ENCODE data around the gene TREML4.

TREML4 gene

GRCh38 chr6:41255638-41256246, 27.6 kb downstream of the TREML4 start:
- DNase-seq: no peak

- no peak for DNase-seq
Observed at GRCh38 chr6:41256383-41256782, 28.2 kb downstream of the TREML4 start.

DNA sequence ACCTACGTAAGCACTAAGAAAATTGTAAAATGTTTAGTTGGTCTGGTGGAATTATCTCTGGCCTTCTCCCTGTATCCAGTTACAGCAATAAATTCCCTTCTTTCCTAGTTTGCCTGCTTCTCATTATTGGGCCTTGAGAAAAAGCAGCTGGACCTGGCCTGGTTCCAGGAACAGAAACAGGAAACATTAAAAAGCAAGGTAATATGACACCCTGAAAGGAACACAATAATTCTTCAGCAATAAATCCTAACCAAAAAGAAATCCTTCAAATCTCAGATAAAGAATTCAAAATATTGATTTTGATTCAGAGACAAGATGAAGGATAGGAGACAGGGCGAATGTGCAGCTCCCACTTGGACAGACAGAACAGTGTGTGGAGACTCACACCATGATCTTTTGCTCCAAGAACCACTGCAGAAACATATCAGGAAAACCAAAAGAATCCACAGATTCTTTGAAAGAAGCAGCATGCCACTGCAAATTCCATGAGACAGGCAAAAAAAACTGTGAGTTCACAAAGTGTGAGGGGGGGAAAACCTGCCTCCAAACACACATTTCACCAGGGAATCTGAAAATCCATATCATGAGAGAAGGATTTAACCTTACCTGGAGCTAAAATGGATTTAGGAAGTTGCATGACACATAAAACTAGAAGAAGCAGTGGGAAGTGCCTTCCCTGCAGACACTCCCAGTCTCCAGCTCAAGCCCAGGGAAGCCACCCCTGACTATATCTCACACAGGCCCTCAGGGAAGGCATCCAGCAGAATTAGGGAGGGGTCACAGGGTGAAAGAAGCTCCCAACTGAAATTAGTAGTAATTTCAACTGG, 29.4 kb downstream of the TREML4 start:
- no peak for DNase-seq

GRCh38 chr6:41258196-41258493, 30.0 kb downstream of the TREML4 start:
- no peak for DNase-seq

DNA sequence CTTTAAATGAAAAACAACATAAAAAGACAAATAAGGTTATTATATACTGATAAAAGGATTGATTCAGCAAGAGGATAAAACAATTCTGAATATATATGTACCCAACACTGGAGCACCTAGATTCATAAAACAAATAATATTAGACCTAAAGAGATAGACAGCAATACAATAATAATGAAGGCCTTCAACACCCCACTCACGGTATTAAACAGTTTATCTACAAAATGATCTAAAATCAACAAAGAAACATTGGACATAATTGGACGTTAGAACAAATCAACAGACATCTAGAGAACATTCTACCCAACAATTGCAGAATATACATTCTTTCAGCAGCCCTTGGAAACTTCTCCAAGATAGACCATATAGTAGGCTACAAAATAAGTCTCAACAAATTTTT, 34.3 kb downstream of the TREML4 start:
- no peak for DNase-seq

DNA sequence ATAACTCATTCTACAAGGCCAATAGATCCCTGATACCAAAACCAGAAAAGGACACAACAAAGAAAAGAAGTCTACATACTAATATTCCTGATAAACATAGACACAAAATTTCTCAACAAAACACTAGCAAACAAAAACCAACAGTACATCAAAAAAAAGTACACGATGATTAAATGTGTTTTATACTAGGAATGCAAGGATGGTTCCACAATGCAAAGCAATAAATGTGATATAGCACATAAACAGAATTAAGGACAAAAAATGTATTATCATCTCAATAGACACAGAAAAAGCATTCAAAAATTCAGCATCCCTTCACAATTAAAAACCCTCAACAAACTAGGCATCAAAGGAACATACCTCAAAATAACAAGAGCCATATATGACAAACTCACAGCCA, 35.1 kb downstream of the TREML4 start:
- DNase-seq: no peak

DNA sequence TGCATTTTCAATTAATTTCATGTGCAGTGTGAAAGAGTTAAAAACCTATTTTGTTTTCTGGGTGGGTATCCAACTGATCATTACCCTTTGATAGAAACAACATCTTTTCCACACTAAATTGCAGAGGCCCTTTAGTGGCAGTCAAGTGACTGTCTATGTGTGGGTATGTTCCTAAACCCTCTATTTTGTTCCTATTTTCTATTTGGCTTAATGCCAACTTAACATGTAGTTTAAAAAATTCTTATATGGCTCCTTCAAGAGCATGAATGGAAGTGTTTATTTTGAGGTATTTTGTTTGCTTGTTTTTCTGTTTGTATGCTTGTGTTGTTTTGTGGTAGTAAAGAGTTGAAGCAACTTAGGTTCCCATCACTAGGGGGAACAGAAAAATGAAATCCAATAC, 38.4 kb downstream of the TREML4 start:
- no peak for DNase-seq

DNA sequence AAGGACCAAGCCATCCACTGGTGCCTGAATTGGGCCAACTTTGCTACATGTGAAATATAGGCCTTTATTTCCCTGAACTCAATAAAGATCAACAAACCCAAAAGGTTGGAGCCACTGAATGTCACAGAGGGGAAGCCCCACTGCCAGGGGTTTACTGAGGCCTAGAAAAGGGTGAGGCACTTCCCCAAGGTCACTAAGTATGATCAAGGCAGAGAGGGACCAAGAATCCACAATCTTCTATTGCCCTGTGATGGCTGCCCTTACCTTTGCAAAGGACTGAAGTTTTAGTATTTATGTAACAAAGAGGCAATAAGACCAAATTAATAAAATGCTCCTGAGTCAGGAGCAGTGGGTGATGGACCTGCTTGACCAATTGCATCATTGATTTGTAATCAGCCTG, 40.3 kb downstream of the TREML4 start:
- no peak for DNase-seq

- no peak for DNase-seq
Observed at GRCh38 chr6:41269166-41269565, 41.0 kb downstream of the TREML4 start.

- DNase-seq: no peak
Observed at GRCh38 chr6:41269716-41270115, 41.6 kb downstream of the TREML4 start.

DNA sequence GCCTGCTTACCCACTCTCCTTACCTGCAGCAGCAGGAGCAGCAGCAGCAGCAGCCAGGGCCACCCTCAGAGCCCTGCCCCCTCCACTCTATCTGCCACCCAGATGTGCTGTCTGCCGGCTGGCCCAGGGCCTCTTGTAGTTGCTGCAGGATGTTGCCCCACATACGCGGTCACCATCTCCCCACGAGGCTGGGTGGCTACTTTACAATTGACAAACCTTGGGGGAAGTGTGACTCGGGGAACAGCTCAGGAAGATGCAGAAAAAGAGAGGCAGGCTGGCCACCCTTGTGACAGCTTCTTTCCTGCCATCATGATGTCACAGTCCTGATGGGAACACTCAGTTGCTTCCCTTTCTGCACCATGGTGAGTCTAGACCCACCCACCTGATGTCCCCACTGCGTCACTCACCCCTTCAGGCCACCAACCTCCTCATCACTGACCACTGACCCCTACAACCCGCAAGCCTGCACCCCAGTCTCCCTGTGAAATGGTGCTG, 43.8 kb downstream of the TREML4 start:
- DNase-seq: no peak

DNA sequence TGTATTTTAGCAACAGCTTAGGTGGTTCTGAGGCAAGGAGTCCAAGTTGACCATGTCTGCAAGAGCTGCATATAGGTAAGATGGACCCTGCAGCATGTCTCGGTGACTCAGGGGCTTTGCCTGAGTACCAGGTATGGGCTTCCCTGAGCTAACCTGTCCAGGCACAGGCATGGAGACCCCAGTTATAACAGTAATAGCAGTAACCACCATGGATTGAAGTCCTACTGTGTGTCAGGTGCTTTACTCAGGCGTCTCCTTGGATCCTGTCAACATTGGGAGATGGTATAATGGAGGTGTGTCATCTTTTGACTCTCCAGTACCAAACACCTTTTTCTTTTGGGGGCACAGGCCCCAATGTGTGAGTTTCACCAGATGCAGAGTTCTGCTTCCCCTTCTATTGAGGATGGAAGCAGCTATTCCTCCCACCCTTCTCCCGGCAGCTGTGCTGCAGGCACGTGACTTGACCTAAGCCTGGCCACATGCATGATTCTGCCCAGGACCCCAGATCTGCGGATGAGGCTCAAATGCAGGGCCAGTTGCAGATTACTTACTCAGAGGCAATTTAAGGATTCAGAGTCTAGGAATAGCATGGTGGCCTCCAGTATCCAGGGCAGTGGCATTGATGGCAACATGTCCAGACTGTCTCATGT, 44.6 kb downstream of the TREML4 start:
- no peak for DNase-seq

DNA sequence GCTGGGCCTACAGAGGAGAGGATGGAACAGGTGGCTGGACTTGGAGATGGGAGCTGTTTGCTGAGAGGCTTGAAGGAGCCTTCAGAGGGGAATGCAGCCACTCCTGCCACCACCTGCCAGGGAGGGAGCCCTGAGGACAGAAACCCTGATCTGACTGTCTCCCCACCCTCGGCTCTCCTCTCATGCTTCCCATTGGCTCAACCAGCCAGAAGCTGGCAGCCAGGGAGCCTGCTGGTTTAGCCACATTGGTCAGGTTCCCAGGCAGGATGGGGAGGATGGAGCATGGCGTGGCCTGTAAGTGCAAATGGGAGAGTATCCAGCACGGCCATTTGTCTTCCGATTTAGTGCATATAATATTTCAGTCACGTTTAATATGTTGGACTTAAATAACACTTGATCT, 45.6 kb downstream of the TREML4 start:
- DNase-seq: no peak

- no peak for DNase-seq
Observed at GRCh38 chr6:41274256-41274655, 46.1 kb downstream of the TREML4 start.

DNA sequence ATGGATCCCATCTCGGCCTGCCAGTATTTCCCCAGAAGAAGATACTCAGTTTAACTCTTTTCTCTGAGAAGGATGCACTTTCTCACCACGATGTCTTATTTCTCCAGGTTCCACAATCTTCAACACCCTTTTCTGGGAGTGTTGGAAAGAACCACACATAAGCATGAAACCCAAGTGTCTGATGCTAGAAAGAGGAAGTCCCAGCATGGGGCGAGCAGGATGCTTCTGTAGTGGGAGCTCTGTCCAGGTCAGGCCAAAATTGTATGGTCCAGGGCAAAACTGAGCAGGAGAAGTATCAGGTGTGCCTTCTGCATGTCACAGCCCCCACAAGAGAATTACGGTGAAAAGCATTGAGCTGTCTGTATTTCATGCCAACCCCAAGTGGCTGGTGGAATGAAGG, 47.3 kb downstream of the TREML4 start:
- DNase-seq: no peak

DNA sequence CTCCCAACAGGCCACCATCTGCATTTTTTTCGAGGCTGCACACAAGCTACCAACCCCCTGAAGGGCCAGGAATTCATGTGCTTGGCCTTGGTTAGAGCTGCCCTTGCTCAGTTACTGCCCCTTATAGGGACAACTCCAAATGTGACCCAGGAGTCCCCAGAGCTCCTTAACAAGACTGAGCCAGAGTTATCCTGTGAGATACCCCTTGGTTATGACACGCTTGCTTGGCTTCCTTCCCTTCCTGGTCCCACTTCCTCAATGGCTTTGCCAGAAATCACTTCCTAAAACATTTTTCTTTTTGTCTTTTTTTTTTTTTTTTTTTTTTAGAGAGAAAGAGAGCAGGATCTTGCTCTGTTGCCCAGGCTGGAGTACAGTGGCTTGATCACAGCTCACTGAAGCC, 49.5 kb downstream of the TREML4 start:
- DNase-seq: no peak

GRCh38 chr6:41278699-41279405, 50.7 kb downstream of the TREML4 start:
- DNase-seq: peak; percentile 38

DNA sequence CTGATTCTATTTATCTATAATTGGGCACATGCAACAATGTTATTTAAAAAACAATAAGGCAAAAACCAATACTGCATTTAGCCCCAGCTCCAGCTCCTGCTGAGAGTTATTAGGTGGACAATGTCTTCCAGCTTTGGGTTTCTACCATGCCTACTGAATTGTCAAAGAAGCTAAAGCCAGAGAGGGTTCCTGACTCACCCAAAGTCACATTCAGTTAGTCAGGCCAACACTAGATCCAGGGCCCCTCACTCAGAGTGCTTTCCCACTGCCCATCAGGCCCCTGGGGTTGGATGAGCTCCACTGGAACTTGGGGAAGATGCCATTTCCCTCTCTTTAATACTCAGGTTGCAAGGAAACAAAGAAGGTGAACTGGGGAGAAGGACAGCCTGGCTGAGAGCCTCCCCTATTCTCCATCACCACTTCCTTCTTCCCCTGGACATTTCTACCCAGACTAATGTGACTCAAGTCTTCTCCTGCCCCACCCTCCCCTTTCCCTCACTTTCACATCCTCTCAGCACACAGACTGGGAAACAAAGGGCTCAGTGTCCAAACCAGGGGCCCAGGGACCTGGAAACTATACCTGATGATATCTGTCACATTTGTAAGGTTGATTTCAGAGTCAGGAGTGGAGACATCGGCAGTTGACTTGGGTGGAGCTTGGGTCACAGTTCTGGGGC, 52.4 kb downstream of the TREML4 start:
- DNase-seq: no peak

- no peak for DNase-seq
Observed at GRCh38 chr6:41283600-41283999, 55.5 kb downstream of the TREML4 start.

- no peak for DNase-seq
Observed at GRCh38 chr6:41284726-41285125, 56.6 kb downstream of the TREML4 start.

- no peak for DNase-seq
Observed at GRCh38 chr6:41286544-41287346, 58.6 kb downstream of the TREML4 start, which contains the start of gene TREM1. TSS of gene TREM1 (minus strand) at chr6:41286682. CDS start at chr6:41286655, 27 bp downstream.
